ENCODE measurements around the gene MID2.

DNA sequence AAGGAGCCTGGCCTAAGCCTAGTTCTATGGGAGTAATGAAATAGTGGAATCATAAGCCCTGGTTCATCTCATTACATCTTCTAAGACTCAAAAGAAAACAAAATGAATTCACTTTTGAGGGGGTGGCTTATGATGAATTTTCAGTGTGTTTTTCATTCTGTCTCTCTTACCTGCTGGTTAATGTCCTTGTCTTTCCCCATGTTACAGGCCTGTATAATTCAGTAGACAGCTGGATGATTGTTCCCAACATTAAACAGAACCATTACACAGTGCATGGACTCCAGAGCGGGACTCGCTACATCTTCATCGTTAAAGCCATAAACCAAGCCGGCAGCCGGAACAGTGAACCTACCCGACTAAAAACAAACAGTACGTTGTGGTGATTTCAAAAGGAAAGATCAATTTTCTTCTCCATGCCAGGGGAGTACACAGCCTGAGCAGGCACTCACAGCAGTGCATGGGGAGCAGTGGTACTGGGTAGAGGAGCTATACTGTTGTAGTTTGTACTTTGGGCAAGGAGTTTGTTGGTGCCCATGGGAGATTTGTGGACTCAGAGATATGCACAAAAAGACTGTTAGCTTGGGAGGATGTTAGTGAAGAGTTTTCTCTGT lies 98.6 kb downstream of the MID2 start:
- TF ChIP-seq, protein P1, sequence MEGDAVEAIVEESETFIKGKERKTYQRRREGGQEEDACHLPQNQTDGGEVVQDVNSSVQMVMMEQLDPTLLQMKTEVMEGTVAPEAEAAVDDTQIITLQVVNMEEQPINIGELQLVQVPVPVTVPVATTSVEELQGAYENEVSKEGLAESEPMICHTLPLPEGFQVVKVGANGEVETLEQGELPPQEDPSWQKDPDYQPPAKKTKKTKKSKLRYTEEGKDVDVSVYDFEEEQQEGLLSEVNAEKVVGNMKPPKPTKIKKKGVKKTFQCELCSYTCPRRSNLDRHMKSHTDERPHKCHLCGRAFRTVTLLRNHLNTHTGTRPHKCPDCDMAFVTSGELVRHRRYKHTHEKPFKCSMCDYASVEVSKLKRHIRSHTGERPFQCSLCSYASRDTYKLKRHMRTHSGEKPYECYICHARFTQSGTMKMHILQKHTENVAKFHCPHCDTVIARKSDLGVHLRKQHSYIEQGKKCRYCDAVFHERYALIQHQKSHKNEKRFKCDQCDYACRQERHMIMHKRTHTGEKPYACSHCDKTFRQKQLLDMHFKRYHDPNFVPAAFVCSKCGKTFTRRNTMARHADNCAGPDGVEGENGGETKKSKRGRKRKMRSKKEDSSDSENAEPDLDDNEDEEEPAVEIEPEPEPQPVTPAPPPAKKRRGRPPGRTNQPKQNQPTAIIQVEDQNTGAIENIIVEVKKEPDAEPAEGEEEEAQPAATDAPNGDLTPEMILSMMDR (IDR thresholded peaks at IDR 0.05): no peak
- TF ChIP-seq POLR2A (IDR thresholded peaks at IDR 0.05) (no peak), POLR2AphosphoS5 (IDR thresholded peaks at IDR 0.05) (no peak), EP300 (IDR thresholded peaks at IDR 0.05) (no peak)
